GM23338 (cell line): ENCODE data around the gene JAKMIP1. TPM values are rescaled to one million over a fixed set of nuclear protein-coding genes. Genes with fewer than 3 reads are reported as not detected.

Source experiments
- ATAC-seq: fragments of 200-7000 bp; cut with Tn5 transposase; 3 replicates; pipeline ENCODE4 v1.9.1; 2020
- DNase-seq: peaks from one replicate; pipeline ENCODE4 v3.0.0-alpha.2; 2015; ENCODE audit warnings: low spot score
- H2AFZ ChIP-seq: fragments of 200-600 bp; sonication (generic); 2 replicates; pipeline ENCODE4 v1.8.0; 2016; ENCODE audit warnings: antibody characterized with exemption, mild to moderate bottlenecking, moderate library complexity
- H3F3A ChIP-seq: fragments of 200-600 bp; sonication (generic); replicated peaks from 2 replicates; pipeline ENCODE4 v1.8.0; 2017; ENCODE audit warnings: antibody characterized with exemption, mixed run types, low read depth
- H3K27ac ChIP-seq: fragments of 200-600 bp; sonication (generic); 2 replicates; pipeline ENCODE4 v1.6.1; 2016; ENCODE audit warnings: low read depth
- H3K27me3 ChIP-seq: fragments of 200-600 bp; sonication (generic); 2 replicates; pipeline ENCODE4 v1.8.0; 2016; ENCODE audit warnings: mild to moderate bottlenecking, mixed run types, moderate library complexity; ENCODE audit not compliant: insufficient read depth
- H3K36me3 ChIP-seq: fragments of 200-600 bp; sonication (generic); 2 replicates; pipeline ENCODE4 v1.8.0; 2016; ENCODE audit warnings: mild to moderate bottlenecking; ENCODE audit not compliant: insufficient read depth
- H3K4me1 ChIP-seq: fragments of 200-600 bp; sonication (generic); 2 replicates; pipeline ENCODE4 v1.8.0; 2016; ENCODE audit warnings: mild to moderate bottlenecking, moderate library complexity; ENCODE audit not compliant: insufficient read depth
- H3K4me2 ChIP-seq: fragments of 200-600 bp; sonication (generic); 2 replicates; pipeline ENCODE4 v1.7.1; 2017; ENCODE audit warnings: mixed run types
- H3K4me3 ChIP-seq: fragments of 200-600 bp; sonication (generic); 2 replicates; pipeline ENCODE4 v1.6.1; 2016; ENCODE audit warnings: mixed run types
- H3K79me2 ChIP-seq: fragments of 200-600 bp; sonication (generic); replicated peaks from 2 replicates; pipeline ENCODE4 v1.8.0; 2017; ENCODE audit warnings: mild to moderate bottlenecking; ENCODE audit not compliant: insufficient read depth
- H3K9me2 ChIP-seq: fragments of 200-600 bp; sonication (generic); 2 replicates; pipeline ENCODE4 v1.8.0; 2017; ENCODE audit not compliant: insufficient read depth
- H4K20me1 ChIP-seq: fragments of 200-600 bp; sonication (generic); replicated peaks from 2 replicates; pipeline ENCODE4 v1.8.0; 2017; ENCODE audit warnings: mild to moderate bottlenecking; ENCODE audit not compliant: insufficient read depth
- H3K27ac Mint-ChIP-seq: 2 replicates; pipeline ENCODE4 v1.8.0; 2020; ENCODE audit warnings: inconsistent platforms, mild to moderate bottlenecking, moderate library complexity, mixed read lengths
- H3K27me3 Mint-ChIP-seq: 3 replicates; pipeline ENCODE4 v1.8.0; 2022; ENCODE audit warnings: low read depth, mild to moderate bottlenecking, moderate library complexity, mixed read lengths, inconsistent platforms; ENCODE audit not compliant: insufficient read depth, poor library complexity
- H3K36me3 Mint-ChIP-seq: 3 replicates; pipeline ENCODE4 v1.8.0; 2021; ENCODE audit warnings: low read depth, mild to moderate bottlenecking, inconsistent platforms, moderate library complexity, mixed read lengths
- H3K4me1 Mint-ChIP-seq: 3 replicates; pipeline ENCODE4 v1.8.0; 2020; ENCODE audit warnings: mild to moderate bottlenecking, inconsistent platforms, mixed read lengths
- H3K4me3 Mint-ChIP-seq: 3 replicates; pipeline ENCODE4 v1.8.0; 2021; ENCODE audit warnings: moderate library complexity, mild to moderate bottlenecking, inconsistent platforms, mixed read lengths
- H3K9me3 Mint-ChIP-seq: 3 replicates; pipeline ENCODE4 v1.8.0; 2020; ENCODE audit warnings: moderate library complexity, mild to moderate bottlenecking, inconsistent platforms, mixed read lengths
- CREB1 ChIP-seq: fragments of 250-450 bp; sonication (Bioruptor Pico); IDR thresholded peaks from 2 replicates; pipeline ENCODE4 v1.5.0; 2020; ENCODE audit warnings: low read depth, mild to moderate bottlenecking, moderate library complexity
- EZH2 ChIP-seq: fragments of 200-600 bp; sonication (generic); IDR thresholded peaks from one replicate; pipeline ENCODE4 v1.8.0; 2017; ENCODE audit warnings: antibody characterized with exemption, mild to moderate bottlenecking, low read depth; ENCODE audit not compliant: unreplicated experiment
- EZH2phosphoT487 ChIP-seq: fragments of 200-600 bp; sonication (generic); IDR thresholded peaks from one replicate; pipeline ENCODE4 v1.8.1; 2018; ENCODE audit warnings: antibody characterized with exemption; ENCODE audit not compliant: unreplicated experiment
- JUNB ChIP-seq: IDR thresholded peaks from one replicate; pipeline ENCODE4 v1.6.1; 2016; ENCODE audit warnings: antibody characterized with exemption; ENCODE audit not compliant: unreplicated experiment
- NANOG ChIP-seq: IDR thresholded peaks from 2 replicates; pipeline ENCODE4 v1.6.1; 2016; ENCODE audit warnings: antibody characterized with exemption, borderline replicate concordance
- POLR2AphosphoS5 ChIP-seq: IDR thresholded peaks from 2 replicates; pipeline ENCODE4 v1.6.1; 2016; ENCODE audit warnings: antibody characterized with exemption, low read depth
- REST ChIP-seq: IDR thresholded peaks from one replicate; pipeline ENCODE4 v1.6.1; 2018; ENCODE audit warnings: antibody characterized with exemption; ENCODE audit not compliant: unreplicated experiment
- STAT1 ChIP-seq: IDR thresholded peaks from one replicate; pipeline ENCODE4 v1.6.1; 2016; ENCODE audit warnings: antibody characterized with exemption; ENCODE audit not compliant: unreplicated experiment
- ZNF331 ChIP-seq: fragments of 250-450 bp; sonication (Bioruptor Pico); IDR thresholded peaks from 2 replicates; pipeline ENCODE4 v1.5.0; 2020; ENCODE audit warnings: low read depth, mild to moderate bottlenecking, moderate library complexity
- ZNF462 ChIP-seq: fragments of 250-450 bp; sonication (Bioruptor Pico); IDR thresholded peaks from 2 replicates; pipeline ENCODE4 v1.5.0; 2020; ENCODE audit warnings: mild to moderate bottlenecking, moderate library complexity
- polyA plus RNA-seq: library from polyadenylated mRNA; unstranded; fragments of >200 nt; fragmentation: Nextera tagmentation; extraction: Ambion mirVana; gene quantifications from 2 replicates; pipeline ENCODE4 v1.2.1, GENCODE V29; 2016
- total RNA-seq: library from RNA; depleted of rRNA; stranded (reverse); fragments of >200 nt; shearing (Covaris generic); gene quantifications from 2 replicates; pipeline ENCODE4 v1.2.3, GENCODE V29; 2014

JAKMIP1 gene
- total and polyA plus RNA-seq, 2 experiments from 2014 or later: 4.6 to 5.1 TPM

- Mint-ChIP-seq H3K36me3 (no peaks in the 10 kb centered on the region), H3K9me3 (peaks cover under 1% of the 10 kb centered on the region; the same call in 2 of the 3 replicates), H3K4me1 (no peaks in the 10 kb centered on the region; the same call in 1 of the 3 replicates), H3K27me3 (peaks cover 10% of the 10 kb centered on the region), H3K4me3 (no peak overlapping the region), H3K27ac (no peak overlapping the region)
- no peaks in the 10 kb centered on the region for H3K79me2 ChIP-seq
- H3K4me1 ChIP-seq: no peaks in the 10 kb centered on the region
- ATAC-seq (no peak), DNase-seq (no peak)
- TF ChIP-seq EZH2phosphoT487: no peak
- TF ChIP-seq NANOG: no peak
- TF ChIP-seq ZNF331 (CRISPR knock-in tag): no peak
- no peak for TF ChIP-seq EZH2
- no peak for TF ChIP-seq JUNB
- no peak for TF ChIP-seq CREB1 (CRISPR knock-in tag)
- TF ChIP-seq REST: no peak
- H3K4me2 ChIP-seq: no peak overlapping the region
- H3K27me3 ChIP-seq: no peaks in the 10 kb centered on the region
- no peak overlapping the region for H2AFZ ChIP-seq
- no peaks in the 10 kb centered on the region for H3F3A ChIP-seq
- H3K4me3 ChIP-seq: no peak overlapping the region
- no peaks in the 10 kb centered on the region for H3K9me2 ChIP-seq
- H4K20me1 ChIP-seq: no peaks in the 10 kb centered on the region
- H3K27ac ChIP-seq: no peak overlapping the region
- no peaks in the 10 kb centered on the region for H3K36me3 ChIP-seq
These were observed 204.3 kb downstream of the JAKMIP1 start for GRCh38 chr4:5995901-5996623.

GRCh38 chr4:5993876-5994811, 206.2 kb downstream of the JAKMIP1 start:
- Mint-ChIP-seq H3K4me1 (no peaks in the 10 kb centered on the region; the same call in 1 of the 3 replicates), H3K27me3 (peaks cover 13% of the 10 kb centered on the region), H3K9me3 (peaks cover 7% of the 10 kb centered on the region; the same call in 2 of the 3 replicates), H3K27ac (no peak overlapping the region), H3K4me3 (no peak overlapping the region), H3K36me3 (no peaks in the 10 kb centered on the region)
- DNase-seq (no peak), ATAC-seq (no peak)
- no peaks in the 10 kb centered on the region for H3K79me2 ChIP-seq
- no peaks in the 10 kb centered on the region for H3K36me3 ChIP-seq
- H3K4me2 ChIP-seq: no peak overlapping the region
- no peaks in the 10 kb centered on the region for H4K20me1 ChIP-seq
- no peaks in the 10 kb centered on the region for H3K4me1 ChIP-seq
- no peaks in the 10 kb centered on the region for H3F3A ChIP-seq
- H3K27me3 ChIP-seq: no peaks in the 10 kb centered on the region
- no peak overlapping the region for H3K4me3 ChIP-seq
- H3K9me2 ChIP-seq: no peaks in the 10 kb centered on the region
- no peak overlapping the region for H3K27ac ChIP-seq
- H2AFZ ChIP-seq: no peak overlapping the region
- no peak for TF ChIP-seq ZNF331 (CRISPR knock-in tag)
- no peak for TF ChIP-seq POLR2AphosphoS5
- TF ChIP-seq STAT1: no peak
- no peak for TF ChIP-seq ZNF462 (CRISPR knock-in tag)
- TF ChIP-seq NANOG: no peak
- TF ChIP-seq JUNB: no peak
